Mesenchymal stem cell (in vitro differentiated cells and primary cell): ENCODE results near the gene TNFRSF25.
"Not testable (repeated sequence)": the region's sequence is repeated elsewhere in the genome, so short reads cannot be mapped to it uniquely, and the experiment has no call there.

ENCODE experiments used
- DNase-seq: peaks from one replicate; pipeline ENCODE4 v3.0.0-alpha.2; 2013
- H2AFZ ChIP-seq: one replicate; pipeline ENCODE4 v1.6.1; 2013; ENCODE audit warnings: low read depth, mild to moderate bottlenecking, control low read depth, inconsistent platforms, low read length, moderate library complexity
- H2AK5ac ChIP-seq: 2 replicates; pipeline ENCODE4 v1.6.1; 2013; ENCODE audit warnings: low read length, moderate library complexity, mild to moderate bottlenecking, inconsistent platforms; ENCODE audit not compliant: severe bottlenecking
- H2BK120ac ChIP-seq: one replicate; pipeline ENCODE4 v1.6.1; 2013; ENCODE audit warnings: low read depth, mild to moderate bottlenecking, inconsistent platforms, low read length, moderate library complexity
- H2BK12ac ChIP-seq, 2 experiments: one replicate each; pipeline ENCODE4 v1.6.1; 2013; ENCODE audit warnings: inconsistent platforms in 2 of 2, low read length in 2 of 2, mild to moderate bottlenecking in 2 of 2, moderate library complexity in 2 of 2, control low read depth in 1 of 2
- H2BK15ac ChIP-seq: one replicate; pipeline ENCODE4 v1.6.1; 2013; ENCODE audit warnings: mild to moderate bottlenecking, low read depth, inconsistent platforms; ENCODE audit not compliant: poor library complexity, severe bottlenecking
- H2BK5ac ChIP-seq: 2 replicates; pipeline ENCODE4 v1.6.1; 2013; ENCODE audit warnings: low read depth, mild to moderate bottlenecking, low read length, control low read depth, inconsistent platforms; ENCODE audit not compliant: poor library complexity, severe bottlenecking
- H3K14ac ChIP-seq, 2 experiments: one replicate each; pipeline ENCODE4 v1.6.1; 2013; ENCODE audit warnings: inconsistent platforms in 2 of 2, low read length in 2 of 2, control low read depth in 1 of 2, mild to moderate bottlenecking in 1 of 2, moderate library complexity in 1 of 2
- H3K18ac ChIP-seq, 2 experiments: one replicate each; pipeline ENCODE4 v1.6.1; 2013; ENCODE audit warnings: inconsistent platforms in 2 of 2, low read length in 2 of 2, control low read depth in 1 of 2, low read depth in 1 of 2, mild to moderate bottlenecking in 1 of 2
- H3K23ac ChIP-seq, 2 experiments: one replicate each; pipeline ENCODE4 v1.6.1; 2013; ENCODE audit warnings: inconsistent platforms in 2 of 2, low read length in 2 of 2, mild to moderate bottlenecking in 2 of 2, moderate library complexity in 2 of 2, control low read depth in 1 of 2
- H3K27ac ChIP-seq: 2 replicates; pipeline ENCODE4 v1.5.1; 2013; ENCODE audit warnings: mild to moderate bottlenecking, moderate library complexity, low read length, control low read depth, inconsistent platforms; ENCODE audit not compliant: poor library complexity, severe bottlenecking
- H3K27me3 ChIP-seq, 2 experiments: 2 replicates each; pipeline versions ENCODE4 v1.6.1 to v1.7.0; 2013; ENCODE audit warnings: low read length in 2 of 2, mild to moderate bottlenecking in 2 of 2, moderate library complexity in 2 of 2, control low read depth in 1 of 2, inconsistent platforms in 1 of 2; ENCODE audit not compliant: control insufficient read depth in 1 of 2, insufficient read depth in 1 of 2
- H3K36me3 ChIP-seq, 2 experiments: 2 replicates each; pipeline versions ENCODE4 v1.6.1 to v1.7.0; 2013; ENCODE audit warnings: low read length in 2 of 2, control low read depth in 1 of 2, inconsistent platforms in 1 of 2, low read depth in 1 of 2, mild to moderate bottlenecking in 1 of 2; ENCODE audit not compliant: insufficient read depth in 2 of 2, control insufficient read depth in 1 of 2
- H3K4ac ChIP-seq, 2 experiments: one replicate each; pipeline ENCODE4 v1.6.1; 2013; ENCODE audit warnings: inconsistent platforms in 2 of 2, low read length in 2 of 2, mild to moderate bottlenecking in 2 of 2, moderate library complexity in 2 of 2, control low read depth in 1 of 2, low read depth in 1 of 2
- H3K4me1 ChIP-seq: 2 replicates; pipeline ENCODE4 v1.6.1; 2013; ENCODE audit warnings: low read depth, low read length, control low read depth; ENCODE audit not compliant: control insufficient read depth, insufficient read depth
- H3K4me2 ChIP-seq: 2 replicates; pipeline ENCODE4 v1.6.1; 2013; ENCODE audit warnings: low read length, mild to moderate bottlenecking, inconsistent platforms; ENCODE audit not compliant: poor library complexity, severe bottlenecking
- H3K4me3 ChIP-seq, 2 experiments: 2 replicates each; pipeline versions ENCODE4 v1.5.1 to v1.7.0; 2013; ENCODE audit warnings: low read length in 2 of 2, mild to moderate bottlenecking in 2 of 2, control low read depth in 1 of 2, low read depth in 1 of 2; ENCODE audit not compliant: insufficient read depth in 1 of 2
- H3K79me1 ChIP-seq: replicated peaks from 2 replicates; pipeline ENCODE4 v1.6.1; 2013; ENCODE audit warnings: mild to moderate bottlenecking, control low read depth, low read length, inconsistent platforms; ENCODE audit not compliant: poor library complexity, severe bottlenecking
- H3K9ac ChIP-seq: 2 replicates; pipeline ENCODE4 v1.7.0; 2013; ENCODE audit warnings: mild to moderate bottlenecking, low read length, moderate library complexity
- H3K9me3 ChIP-seq: 2 replicates; pipeline ENCODE4 v1.7.0; 2013; ENCODE audit warnings: mild to moderate bottlenecking, low read length; ENCODE audit not compliant: control insufficient read depth
- H4K8ac ChIP-seq: one replicate; pipeline ENCODE4 v1.6.1; 2013; ENCODE audit warnings: inconsistent platforms, mild to moderate bottlenecking, low read length, moderate library complexity
- H4K91ac ChIP-seq: one replicate; pipeline ENCODE4 v1.6.1; 2013; ENCODE audit warnings: mild to moderate bottlenecking, low read length, inconsistent platforms
- WGBS: methylation state at CpG from one replicate; pipeline ENCODE4 v1.1.7; 2013; ENCODE audit warnings: mixed read lengths; 5-methylcytosine and 5-hydroxymethylcytosine counted together

Gene TNFRSF25

DNA sequence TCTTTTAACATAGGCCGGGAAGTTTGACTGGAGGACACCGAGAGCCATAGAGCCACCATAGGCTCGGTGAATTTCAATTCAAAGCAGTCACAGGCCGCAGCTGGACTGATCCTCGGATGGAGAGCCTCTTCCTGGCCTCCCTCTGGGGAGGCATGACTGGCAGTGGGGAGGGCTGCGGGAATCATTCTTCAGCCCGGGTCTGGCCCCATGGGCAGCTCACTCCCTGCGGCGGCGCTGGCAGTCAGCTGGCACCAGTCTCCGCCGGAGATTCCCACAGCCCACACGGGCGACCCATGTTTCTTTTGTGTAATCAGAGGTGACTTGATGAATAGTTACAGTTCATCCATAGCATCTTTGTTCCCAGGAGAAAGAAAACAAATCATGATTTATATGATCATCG lies 30.8 kb downstream of the TNFRSF25 start:
- H2BK12ac ChIP-seq, result no peak overlapping the region
- no peak overlapping the region for H2BK15ac ChIP-seq
- no peak overlapping the region for H4K91ac ChIP-seq
- no peak overlapping the region for H3K4me2 ChIP-seq
- no peak overlapping the region for H3K18ac ChIP-seq
- H3K36me3 ChIP-seq, result no peaks in the 10 kb centered on the region
- no peak overlapping the region for H3K4me3 ChIP-seq
- no peak overlapping the region for H3K4ac ChIP-seq
- no peak overlapping the region for H3K14ac ChIP-seq
- H3K23ac ChIP-seq, result no peak overlapping the region
- DNase-seq, result no peak
- H3K4me1 ChIP-seq, result peaks cover 20% of the 10 kb centered on the region
- H2BK5ac ChIP-seq, result no peak overlapping the region
- peaks cover 44 to 57% of the 10 kb centered on the region in 2 experiments for H3K27me3 ChIP-seq
- H3K79me1 ChIP-seq, result no peaks in the 10 kb centered on the region
- no peaks in the 10 kb centered on the region for H3K9me3 ChIP-seq
- H3K9ac ChIP-seq, result no peak overlapping the region
- WGBS, result 94% methylated on average over 12 of the region's 15 CpGs
- no peak overlapping the region for H3K27ac ChIP-seq
- H2AK5ac ChIP-seq, result no peak overlapping the region
- no peak overlapping the region for H2AFZ ChIP-seq
- no peak overlapping the region for H4K8ac ChIP-seq
- H2BK120ac ChIP-seq, result no peak overlapping the region

- Histone ChIP-seq H2AFZ (no peak overlapping the region), H3K27me3 (peaks cover 53 to 63% of the 10 kb centered on the region in 2 experiments), H2BK5ac (no peak overlapping the region), H4K91ac (no peak overlapping the region), H3K4ac (no peak overlapping the region), H2BK120ac (no peak overlapping the region), H2BK12ac (no peak overlapping the region), H3K79me1 (no peaks in the 10 kb centered on the region), H3K9ac (no peak overlapping the region), H3K4me2 (no peak overlapping the region), H3K14ac (no peak overlapping the region), H3K18ac (no peak overlapping the region), H2BK15ac (no peak overlapping the region), H3K4me1 (peaks cover 23% of the 10 kb centered on the region), H2AK5ac (no peak overlapping the region), H3K23ac (no peak overlapping the region), H3K36me3 (no peaks in the 10 kb centered on the region), H3K27ac (no peak overlapping the region), H3K4me3 (no peak overlapping the region), H4K8ac (no peak overlapping the region), H3K9me3 (no peaks in the 10 kb centered on the region)
- no peak for DNase-seq
- 64% methylated on average over 5 of the region's 5 CpGs for WGBS
These were observed 31.8 kb downstream of the TNFRSF25 start for GRCh38 chr1:6434186-6434585.

- not testable (repeated sequence) for H3K9me3 ChIP-seq, DNase-seq, H2BK15ac ChIP-seq, H2BK12ac ChIP-seq, H3K18ac ChIP-seq, H3K36me3 ChIP-seq, H3K4ac ChIP-seq, H3K9ac ChIP-seq, H4K8ac ChIP-seq, H3K14ac ChIP-seq, H4K91ac ChIP-seq, H2AFZ ChIP-seq, H3K4me2 ChIP-seq, H2BK5ac ChIP-seq, H3K27ac ChIP-seq, H3K4me3 ChIP-seq, H2BK120ac ChIP-seq, H3K79me1 ChIP-seq, H2AK5ac ChIP-seq
- Histone ChIP-seq H3K27me3 (peaks cover 61 to 64% of the 10 kb centered on the region in 2 experiments), H3K4me1 (peaks cover 19% of the 10 kb centered on the region), H3K23ac (peak overlapping the region in 1 of 2 experiments; percentile 78)
- 56% methylated on average over 10 of the region's 13 CpGs for WGBS
These were observed 34.1 kb downstream of the TNFRSF25 start for GRCh38 chr1:6431645-6432579.

GRCh38 chr1:6429660-6430411 lies 36.1 kb downstream of the TNFRSF25 start:
- not testable (repeated sequence) for H2BK5ac ChIP-seq, H4K8ac ChIP-seq, H2AFZ ChIP-seq, H3K79me1 ChIP-seq, H2BK120ac ChIP-seq, H3K4me3 ChIP-seq, H3K27ac ChIP-seq, H3K9ac ChIP-seq, DNase-seq, H2AK5ac ChIP-seq, H4K91ac ChIP-seq, H3K36me3 ChIP-seq, H3K14ac ChIP-seq, H3K23ac ChIP-seq, H3K9me3 ChIP-seq, H2BK15ac ChIP-seq, H2BK12ac ChIP-seq, H3K18ac ChIP-seq, H3K4ac ChIP-seq
- Histone ChIP-seq H3K27me3 (peaks cover 73 to 75% of the 10 kb centered on the region in 2 experiments), H3K4me1 (peaks cover 22% of the 10 kb centered on the region), H3K4me2 (peak overlapping the region; percentile 45)
- WGBS, result 60% methylated on average over 19 of the region's 19 CpGs
